GM12878 (cell line): ENCODE measurements around the gene ZNF160. TPM values are rescaled to one million over a fixed set of nuclear protein-coding genes. Genes with fewer than 3 reads are reported as not detected.

Experiments
- BCL11A ChIP-seq: IDR thresholded peaks from 2 replicates; pipeline ENCODE4 v1.6.1; 2011; ENCODE audit warnings: low read depth, low read length
- CEBPB ChIP-seq, 2 experiments: fragments of 150-350 bp in 1 of 2; IDR thresholded peaks; 2 replicates each; pipeline ENCODE4 v1.6.1; 2012 to 2014; ENCODE audit warnings: low read depth in 2 of 2, low read length in 2 of 2, borderline replicate concordance in 1 of 2, inconsistent platforms in 1 of 2
- MLLT1 ChIP-seq: fragments of 450-650 bp; IDR thresholded peaks from 2 replicates; pipeline ENCODE4 v1.6.1; 2016; ENCODE audit warnings: mild to moderate bottlenecking
- RB1 ChIP-seq: fragments of 450-650 bp; formaldehyde crosslinking; IDR thresholded peaks from 2 replicates; pipeline ENCODE4 v1.6.1; 2017; ENCODE audit warnings: mild to moderate bottlenecking, borderline replicate concordance
- TCF3 ChIP-seq: IDR thresholded peaks from 2 replicates; pipeline ENCODE4 v1.6.1; 2012; ENCODE audit warnings: low read depth, mild to moderate bottlenecking, low read length, borderline replicate concordance; ENCODE audit not compliant: insufficient read depth
- ZBTB11 ChIP-seq: fragments of 450-650 bp; formaldehyde crosslinking; IDR thresholded peaks from 2 replicates; pipeline ENCODE4 v1.5.0; 2022; ENCODE audit warnings: mild to moderate bottlenecking, missing genetic modification characterization
- polyA plus RNA-seq, 11 experiments: library from polyadenylated mRNA; depleted of rRNA in 4 of 11; unstranded in 6 of 11; stranded (reverse) in 5 of 11; fragments of >200 nt; fragmentation: Nextera tagmentation in 4 of 11; fragmentation: Illumina TruSeq in 1 of 11; extraction: Ambion mirVana in 4 of 11; extraction: Trizol in 1 of 11; gene quantifications; 1 replicate in 1 of 11; 2 replicates in 10 of 11; pipeline versions ENCODE4 v1.2.1 to v1.2.3, GENCODE V29; 2011 to 2016; ENCODE audit warnings: inconsistent platforms in 2 of 11, missing spikeins in 2 of 11, low read depth in 1 of 11
- total RNA-seq, 4 experiments: library from RNA; depleted of rRNA in 3 of 4; stranded (reverse); fragments of >200 nt in 3 of 4; fragmentation: Illumina TruSeq in 1 of 4; extraction: Trizol in 1 of 4; gene quantifications; 2 replicates each; pipeline versions ENCODE4 v1.2.1 to v1.2.3, GENCODE V29; 2013 to 2021
- TF ChIP-seq, protein P1 (sequence below): IDR thresholded peaks from 2 replicates; pipeline ENCODE4 v1.6.1; 2012; ENCODE audit warnings: improper control_type of control experiment, low read depth, low read length; ENCODE audit not compliant: insufficient replicate concordance
- TF ChIP-seq, protein P2 (sequence below): fragments of 450-650 bp; IDR thresholded peaks from 2 replicates; pipeline ENCODE4 v1.6.1; 2016; ENCODE audit warnings: mild to moderate bottlenecking
- TF ChIP-seq, protein P3 (sequence below): fragments of 150-350 bp; IDR thresholded peaks from 2 replicates; pipeline ENCODE4 v1.6.1; 2016; ENCODE audit warnings: low read depth, low read length

ZNF160 gene
- total and polyA plus RNA-seq, 10 of the 15 experiments (the other 5 are each of a cell fraction or from before 2014, with no cell fraction given), result 2.8 to 18.6 (median 12.1) TPM

DNA sequence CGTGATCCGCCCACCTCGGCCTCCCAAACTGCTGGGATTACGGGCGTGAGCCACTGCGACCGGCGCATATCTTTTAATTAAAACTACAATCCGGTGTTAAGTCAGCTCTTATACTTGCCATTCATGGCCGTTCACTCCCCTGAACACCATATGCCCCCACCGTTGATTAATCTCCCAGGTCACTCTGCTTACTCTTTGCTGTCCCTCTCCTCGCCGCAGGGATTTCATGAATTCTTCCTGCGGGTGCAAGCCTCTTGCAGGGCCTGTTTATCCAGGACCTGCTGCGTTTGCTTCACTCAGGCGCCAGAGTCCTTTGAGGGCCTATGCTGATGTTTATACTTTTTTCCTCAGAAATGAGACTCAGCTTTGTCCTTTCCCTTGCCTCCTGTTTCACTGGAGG is 57.7 kb downstream of the ZNF160 start (continued):
- TF ChIP-seq, protein P1, sequence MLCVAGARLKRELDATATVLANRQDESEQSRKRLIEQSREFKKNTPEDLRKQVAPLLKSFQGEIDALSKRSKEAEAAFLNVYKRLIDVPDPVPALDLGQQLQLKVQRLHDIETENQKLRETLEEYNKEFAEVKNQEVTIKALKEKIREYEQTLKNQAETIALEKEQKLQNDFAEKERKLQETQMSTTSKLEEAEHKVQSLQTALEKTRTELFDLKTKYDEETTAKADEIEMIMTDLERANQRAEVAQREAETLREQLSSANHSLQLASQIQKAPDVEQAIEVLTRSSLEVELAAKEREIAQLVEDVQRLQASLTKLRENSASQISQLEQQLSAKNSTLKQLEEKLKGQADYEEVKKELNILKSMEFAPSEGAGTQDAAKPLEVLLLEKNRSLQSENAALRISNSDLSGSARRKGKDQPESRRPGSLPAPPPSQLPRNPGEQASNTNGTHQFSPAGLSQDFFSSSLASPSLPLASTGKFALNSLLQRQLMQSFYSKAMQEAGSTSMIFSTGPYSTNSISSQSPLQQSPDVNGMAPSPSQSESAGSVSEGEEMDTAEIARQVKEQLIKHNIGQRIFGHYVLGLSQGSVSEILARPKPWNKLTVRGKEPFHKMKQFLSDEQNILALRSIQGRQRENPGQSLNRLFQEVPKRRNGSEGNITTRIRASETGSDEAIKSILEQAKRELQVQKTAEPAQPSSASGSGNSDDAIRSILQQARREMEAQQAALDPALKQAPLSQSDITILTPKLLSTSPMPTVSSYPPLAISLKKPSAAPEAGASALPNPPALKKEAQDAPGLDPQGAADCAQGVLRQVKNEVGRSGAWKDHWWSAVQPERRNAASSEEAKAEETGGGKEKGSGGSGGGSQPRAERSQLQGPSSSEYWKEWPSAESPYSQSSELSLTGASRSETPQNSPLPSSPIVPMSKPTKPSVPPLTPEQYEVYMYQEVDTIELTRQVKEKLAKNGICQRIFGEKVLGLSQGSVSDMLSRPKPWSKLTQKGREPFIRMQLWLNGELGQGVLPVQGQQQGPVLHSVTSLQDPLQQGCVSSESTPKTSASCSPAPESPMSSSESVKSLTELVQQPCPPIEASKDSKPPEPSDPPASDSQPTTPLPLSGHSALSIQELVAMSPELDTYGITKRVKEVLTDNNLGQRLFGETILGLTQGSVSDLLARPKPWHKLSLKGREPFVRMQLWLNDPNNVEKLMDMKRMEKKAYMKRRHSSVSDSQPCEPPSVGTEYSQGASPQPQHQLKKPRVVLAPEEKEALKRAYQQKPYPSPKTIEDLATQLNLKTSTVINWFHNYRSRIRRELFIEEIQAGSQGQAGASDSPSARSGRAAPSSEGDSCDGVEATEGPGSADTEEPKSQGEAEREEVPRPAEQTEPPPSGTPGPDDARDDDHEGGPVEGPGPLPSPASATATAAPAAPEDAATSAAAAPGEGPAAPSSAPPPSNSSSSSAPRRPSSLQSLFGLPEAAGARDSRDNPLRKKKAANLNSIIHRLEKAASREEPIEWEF, result no peak
- no peak for TF ChIP-seq MLLT1
- no peak for TF ChIP-seq RB1
- TF ChIP-seq, protein P2, sequence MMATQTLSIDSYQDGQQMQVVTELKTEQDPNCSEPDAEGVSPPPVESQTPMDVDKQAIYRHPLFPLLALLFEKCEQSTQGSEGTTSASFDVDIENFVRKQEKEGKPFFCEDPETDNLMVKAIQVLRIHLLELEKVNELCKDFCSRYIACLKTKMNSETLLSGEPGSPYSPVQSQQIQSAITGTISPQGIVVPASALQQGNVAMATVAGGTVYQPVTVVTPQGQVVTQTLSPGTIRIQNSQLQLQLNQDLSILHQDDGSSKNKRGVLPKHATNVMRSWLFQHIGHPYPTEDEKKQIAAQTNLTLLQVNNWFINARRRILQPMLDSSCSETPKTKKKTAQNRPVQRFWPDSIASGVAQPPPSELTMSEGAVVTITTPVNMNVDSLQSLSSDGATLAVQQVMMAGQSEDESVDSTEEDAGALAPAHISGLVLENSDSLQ, result no peak
- no peak for TF ChIP-seq CEBPB (IDR thresholded peaks at IDR 0.05; ENCODE audit: borderline replicate concordance in 1 of 2, low read depth in 2 of 2, low read length in 2 of 2)
- TF ChIP-seq, protein P3, sequence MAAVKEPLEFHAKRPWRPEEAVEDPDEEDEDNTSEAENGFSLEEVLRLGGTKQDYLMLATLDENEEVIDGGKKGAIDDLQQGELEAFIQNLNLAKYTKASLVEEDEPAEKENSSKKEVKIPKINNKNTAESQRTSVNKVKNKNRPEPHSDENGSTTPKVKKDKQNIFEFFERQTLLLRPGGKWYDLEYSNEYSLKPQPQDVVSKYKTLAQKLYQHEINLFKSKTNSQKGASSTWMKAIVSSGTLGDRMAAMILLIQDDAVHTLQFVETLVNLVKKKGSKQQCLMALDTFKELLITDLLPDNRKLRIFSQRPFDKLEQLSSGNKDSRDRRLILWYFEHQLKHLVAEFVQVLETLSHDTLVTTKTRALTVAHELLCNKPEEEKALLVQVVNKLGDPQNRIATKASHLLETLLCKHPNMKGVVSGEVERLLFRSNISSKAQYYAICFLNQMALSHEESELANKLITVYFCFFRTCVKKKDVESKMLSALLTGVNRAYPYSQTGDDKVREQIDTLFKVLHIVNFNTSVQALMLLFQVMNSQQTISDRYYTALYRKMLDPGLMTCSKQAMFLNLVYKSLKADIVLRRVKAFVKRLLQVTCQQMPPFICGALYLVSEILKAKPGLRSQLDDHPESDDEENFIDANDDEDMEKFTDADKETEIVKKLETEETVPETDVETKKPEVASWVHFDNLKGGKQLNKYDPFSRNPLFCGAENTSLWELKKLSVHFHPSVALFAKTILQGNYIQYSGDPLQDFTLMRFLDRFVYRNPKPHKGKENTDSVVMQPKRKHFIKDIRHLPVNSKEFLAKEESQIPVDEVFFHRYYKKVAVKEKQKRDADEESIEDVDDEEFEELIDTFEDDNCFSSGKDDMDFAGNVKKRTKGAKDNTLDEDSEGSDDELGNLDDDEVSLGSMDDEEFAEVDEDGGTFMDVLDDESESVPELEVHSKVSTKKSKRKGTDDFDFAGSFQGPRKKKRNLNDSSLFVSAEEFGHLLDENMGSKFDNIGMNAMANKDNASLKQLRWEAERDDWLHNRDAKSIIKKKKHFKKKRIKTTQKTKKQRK, result no peak
- TF ChIP-seq BCL11A, result no peak
- no peak for TF ChIP-seq ZBTB11 (CRISPR knock-in tag)
- TF ChIP-seq TCF3, result no peak
- TF ChIP-seq, all 136 proteins: peak for 0
